ENCODE data around the gene OR8B3.

Gene OR8B3

GRCh38 chr11:124398924-124399323, at the start of gene OR8B3:
Gene OR8B3, minus strand, starts transcription at chr11:124399024. Its CDS starts 1,673 bp downstream, at chr11:124397351.
- TF ChIP-seq GATA3 (IDR thresholded peaks at IDR 0.05; ENCODE audit: low read depth, low read length), result no peak
- TF ChIP-seq GATA2 (IDR thresholded peaks at IDR 0.05; ENCODE audit: low read depth, low read length), result no peak

- TF ChIP-seq GATA3 (IDR thresholded peaks at IDR 0.05; ENCODE audit: low read depth, low read length) (no peak), GATA2 (IDR thresholded peaks at IDR 0.05; ENCODE audit: low read depth, low read length) (no peak)
These were observed 48.1 kb upstream of the OR8B3 start for GRCh38 chr11:124446916-124447315.

GRCh38 chr11:124445646-124446150, 46.9 kb upstream of the OR8B3 start, which contains the start of gene OR8B8:
Gene OR8B8, minus strand, starts transcription at chr11:124445696. Its CDS starts 4,611 bp downstream, at chr11:124441085.
- TF ChIP-seq GATA2 (IDR thresholded peaks at IDR 0.05; ENCODE audit: low read depth, low read length), result no peak
- no peak for TF ChIP-seq GATA3 (IDR thresholded peaks at IDR 0.05; ENCODE audit: low read depth, low read length)

- TF ChIP-seq GATA2 (IDR thresholded peaks at IDR 0.05; ENCODE audit: low read depth, low read length) (no peak), GATA3 (IDR thresholded peaks at IDR 0.05; ENCODE audit: low read depth, low read length) (no peak)
These were observed 44.0 kb upstream of the OR8B3 start for GRCh38 chr11:124442847-124443246.

GRCh38 chr11:124442442-124442841, 43.6 kb upstream of the OR8B3 start:
- TF ChIP-seq GATA3 (IDR thresholded peaks at IDR 0.05; ENCODE audit: low read depth, low read length) (no peak), GATA2 (IDR thresholded peaks at IDR 0.05; ENCODE audit: low read depth, low read length) (no peak)

GRCh38 chr11:124441519-124441918, 42.7 kb upstream of the OR8B3 start:
- TF ChIP-seq GATA2 (IDR thresholded peaks at IDR 0.05; ENCODE audit: low read depth, low read length) (no peak), GATA3 (IDR thresholded peaks at IDR 0.05; ENCODE audit: low read depth, low read length) (no peak)

GRCh38 chr11:124441081-124441480, 42.3 kb upstream of the OR8B3 start:
- no peak for TF ChIP-seq GATA3 (IDR thresholded peaks at IDR 0.05; ENCODE audit: low read depth, low read length)
- TF ChIP-seq GATA2 (IDR thresholded peaks at IDR 0.05; ENCODE audit: low read depth, low read length), result no peak

- TF ChIP-seq GATA2 (IDR thresholded peaks at IDR 0.05; ENCODE audit: low read depth, low read length), result no peak
- no peak for TF ChIP-seq GATA3 (IDR thresholded peaks at IDR 0.05; ENCODE audit: low read depth, low read length)
These were observed 41.8 kb upstream of the OR8B3 start for GRCh38 chr11:124440608-124441007.

GRCh38 chr11:124434699-124435098, 35.9 kb upstream of the OR8B3 start:
- no peak for TF ChIP-seq GATA3 (IDR thresholded peaks at IDR 0.05; ENCODE audit: low read depth, low read length)
- TF ChIP-seq GATA2 (IDR thresholded peaks at IDR 0.05; ENCODE audit: low read depth, low read length), result no peak

- TF ChIP-seq GATA2 (IDR thresholded peaks at IDR 0.05; ENCODE audit: low read depth, low read length) (no peak), GATA3 (IDR thresholded peaks at IDR 0.05; ENCODE audit: low read depth, low read length) (no peak)
These were observed 30.8 kb upstream of the OR8B3 start for GRCh38 chr11:124429599-124429998.

GRCh38 chr11:124424384-124424921, 25.6 kb upstream of the OR8B3 start, which contains the start of gene OR8B4:
Gene OR8B4, minus strand, starts transcription at chr11:124424871. Its CDS starts 0 bp downstream, at chr11:124424871.
- no peak for TF ChIP-seq GATA2 (IDR thresholded peaks at IDR 0.05; ENCODE audit: low read depth, low read length)

GRCh38 chr11:124421043-124421442, 22.2 kb upstream of the OR8B3 start:
- no peak for TF ChIP-seq GATA2 (IDR thresholded peaks at IDR 0.05; ENCODE audit: low read depth, low read length)
- TF ChIP-seq GATA3 (IDR thresholded peaks at IDR 0.05; ENCODE audit: low read depth, low read length), result no peak

- TF ChIP-seq GATA3 (IDR thresholded peaks at IDR 0.05; ENCODE audit: low read depth, low read length) (no peak), GATA2 (IDR thresholded peaks at IDR 0.05; ENCODE audit: low read depth, low read length) (no peak)
These were observed 16.6 kb upstream of the OR8B3 start for GRCh38 chr11:124415356-124415923.

- TF ChIP-seq GATA2 (IDR thresholded peaks at IDR 0.05; ENCODE audit: low read depth, low read length) (no peak), GATA3 (IDR thresholded peaks at IDR 0.05; ENCODE audit: low read depth, low read length) (no peak)
These were observed 11.1 kb upstream of the OR8B3 start for GRCh38 chr11:124409906-124410305.

- no peak for TF ChIP-seq GATA3 (IDR thresholded peaks at IDR 0.05; ENCODE audit: low read depth, low read length)
- TF ChIP-seq GATA2 (IDR thresholded peaks at IDR 0.05; ENCODE audit: low read depth, low read length), result no peak
These were observed 6.8 kb upstream of the OR8B3 start for GRCh38 chr11:124405581-124405980.

Data from SH-SY5Y (cell line).